GM12892 (cell line): ENCODE data around the gene SRRT.
A peak's percentile ranks its signal among the peaks of the same experiment; 100 is the strongest.

Experiments used
- DNase-seq: peaks from one replicate; pipeline ENCODE4 v3.0.0; 2011; ENCODE audit not compliant: insufficient read length
- FAIRE-seq: peaks from 2 replicates; lab custom pipeline; 2011; peaks lifted over from hg19 to GRCh38; lab: Jason Lieb, UNC
- POLR2A ChIP-seq: IDR thresholded peaks from 2 replicates; pipeline ENCODE4 v1.6.1; 2011; ENCODE audit warnings: low read depth, low read length, control low read depth
- POLR2AphosphoS5 ChIP-seq: IDR thresholded peaks from 2 replicates; pipeline ENCODE4 v1.6.1; 2011; ENCODE audit warnings: low read depth, low read length, control low read depth
- TAF1 ChIP-seq: IDR thresholded peaks from 2 replicates; pipeline ENCODE4 v1.6.1; 2011; ENCODE audit warnings: low read depth, mild to moderate bottlenecking, control low read depth, low read length, borderline replicate concordance

Gene SRRT

GRCh38 chr7:100884736-100885439 is 10.0 kb downstream of the SRRT start:
- FAIRE-seq (no peak), DNase-seq (no peak)
- no peak for TF ChIP-seq TAF1
- TF ChIP-seq POLR2A = no peak

GRCh38 chr7:100885440-100886141 is 10.7 kb downstream of the SRRT start:
- TF ChIP-seq TAF1 = no peak
- 0 out of 2 replicates have a peak, but pooled peaks have one; percentile 25 for TF ChIP-seq POLR2AphosphoS5
- no peak for TF ChIP-seq POLR2A
- no peak for DNase-seq
- no peak for FAIRE-seq

DNA sequence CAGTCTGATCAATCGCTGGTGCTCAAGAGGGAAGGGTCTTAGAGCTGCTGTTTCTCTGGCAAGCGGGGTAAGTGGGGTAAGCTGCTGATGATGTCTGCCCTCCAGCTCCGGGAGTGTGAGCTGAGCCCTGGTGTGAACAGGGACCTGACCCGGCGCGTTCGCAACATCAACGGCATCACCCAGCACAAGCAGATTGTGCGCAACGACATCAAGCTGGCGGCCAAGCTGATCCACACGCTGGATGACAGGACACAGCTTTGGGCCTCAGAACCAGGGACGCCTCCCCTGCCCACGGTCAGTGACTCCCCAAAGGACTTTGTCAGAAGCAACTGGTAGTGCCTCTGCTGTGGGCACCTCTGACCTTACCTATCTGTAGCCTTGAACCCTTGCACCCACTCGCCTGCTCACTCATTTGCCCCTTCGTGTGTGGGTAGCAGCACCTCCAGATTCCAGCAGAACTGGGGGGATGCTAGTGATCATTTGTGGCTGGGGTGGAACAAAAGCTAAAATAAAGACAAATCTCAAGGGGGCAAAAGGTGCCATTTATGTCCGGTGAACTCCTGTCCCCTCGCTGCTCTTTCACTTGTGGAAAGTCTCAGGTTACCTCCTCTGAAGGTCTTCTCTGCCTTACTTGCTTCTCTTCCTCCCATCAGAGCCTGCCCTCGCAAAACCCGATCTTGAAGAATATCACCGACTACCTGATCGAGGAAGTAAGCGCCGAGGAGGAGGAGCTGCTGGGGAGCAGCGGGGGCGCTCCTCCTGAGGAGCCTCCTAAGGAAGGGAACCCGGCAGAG is 11.4 kb downstream of the SRRT start:
- DNase-seq (no peak), FAIRE-seq (no peak)
- TF ChIP-seq POLR2AphosphoS5 (no peak), POLR2A (peak; percentile 50)

- TF ChIP-seq POLR2A (no peak), POLR2AphosphoS5 (0 out of 2 replicates have a peak, but pooled peaks have one; percentile 10)
- no peak for DNase-seq
- no peak for FAIRE-seq
These were observed 12.1 kb downstream of the SRRT start for GRCh38 chr7:100886936-100887515.

GRCh38 chr7:100887516-100888290 is 12.8 kb downstream of the SRRT start:
- TF ChIP-seq POLR2AphosphoS5 (0 out of 2 replicates have a peak, but pooled peaks have one; percentile 48), POLR2A (peak; percentile 49), TAF1 (peak; percentile 55; the same call in 1 of the 2 replicates)
- peak; percentile 84 for DNase-seq
- peak; percentile 98 for FAIRE-seq

DNA sequence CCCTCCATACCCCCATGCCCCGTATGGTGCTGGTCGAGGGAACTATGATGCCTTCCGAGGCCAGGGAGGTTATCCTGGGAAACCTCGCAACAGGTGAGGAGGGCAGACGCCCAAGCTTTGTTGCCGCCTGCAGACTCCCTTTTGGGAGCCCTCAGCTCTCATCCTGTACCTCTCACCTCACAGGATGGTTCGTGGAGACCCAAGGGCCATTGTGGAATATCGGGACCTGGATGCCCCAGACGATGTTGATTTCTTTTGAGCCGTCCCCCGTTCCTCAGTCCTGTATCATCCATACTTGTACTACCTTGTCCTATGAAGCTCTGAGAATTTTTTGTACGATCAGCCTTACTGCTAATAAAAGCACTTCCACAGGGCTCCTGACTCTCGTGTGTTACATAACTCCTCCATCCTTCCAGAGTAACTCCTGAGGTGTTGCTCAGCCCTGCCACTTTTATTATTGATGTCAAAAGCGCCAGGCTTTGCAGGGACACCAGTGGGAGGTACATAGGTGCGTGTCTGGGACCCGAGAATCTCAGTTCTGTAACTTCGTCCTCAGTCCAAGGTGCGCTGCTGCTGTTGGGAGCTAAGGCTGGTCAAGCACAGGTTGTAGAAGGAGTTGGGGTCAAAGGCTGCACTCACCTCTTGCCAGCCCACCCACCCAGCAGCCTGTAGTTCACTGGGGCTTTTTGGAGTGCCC is 13.5 kb downstream of the SRRT start:
- FAIRE-seq = peak; percentile 9
- TF ChIP-seq POLR2AphosphoS5 (peak; percentile 87), TAF1 (no peak)
- no peak for DNase-seq

- DNase-seq (peak; percentile 75), FAIRE-seq (peak; percentile 40)
- TF ChIP-seq TAF1 (no peak), POLR2AphosphoS5 (peak; percentile 82), POLR2A (peak; percentile 71; the same call in 1 of the 2 replicates)
These were observed 14.3 kb downstream of the SRRT start, which contains the start of gene UFSP1 for GRCh38 chr7:100888988-100889750. TSS of gene UFSP1 (minus strand) at chr7:100889715. CDS start at chr7:100889271, 444 bp downstream.

GRCh38 chr7:100890653-100891567 is 16.0 kb downstream of the SRRT start:
- peak; percentile 17 for FAIRE-seq
- TF ChIP-seq POLR2A = no peak
- TF ChIP-seq POLR2AphosphoS5 = no peak
- TF ChIP-seq TAF1 = no peak
- no peak for DNase-seq
